Activated T-helper 1 cell treated with Interleukin-2 at 50 U/mL for 16 hours (primary cell): Measurements from ENCODE around the gene METTL8.
"Not testable (repeated sequence)": the region's sequence is repeated elsewhere in the genome, so short reads cannot be mapped to it uniquely, and the experiment has no call there.

Source experiments
- DNase-seq: peaks from one replicate; pipeline ENCODE4 v3.0.0-alpha.2; 2020; ENCODE audit warnings: low read depth

Gene METTL8

GRCh38 chr2:171401947-171402346, 31.8 kb downstream of the METTL8 start:
- DNase-seq, result no peak

GRCh38 chr2:171400395-171400794, 33.4 kb downstream of the METTL8 start:
- DNase-seq, result no peak

GRCh38 chr2:171399292-171399691, 34.5 kb downstream of the METTL8 start:
- DNase-seq, result no peak

GRCh38 chr2:171394164-171394740, 39.5 kb downstream of the METTL8 start:
- DNase-seq, result no peak

- no peak for DNase-seq
Observed at GRCh38 chr2:171393487-171393886, 40.3 kb downstream of the METTL8 start.

- DNase-seq, result no peak
Observed at GRCh38 chr2:171391532-171391931, 42.3 kb downstream of the METTL8 start.

- no peak for DNase-seq
Observed at GRCh38 chr2:171390941-171391516, 42.8 kb downstream of the METTL8 start.

- no peak for DNase-seq
Observed at GRCh38 chr2:171389780-171390179, 44.0 kb downstream of the METTL8 start.

- DNase-seq, result no peak
Observed at GRCh38 chr2:171389325-171389724, 44.5 kb downstream of the METTL8 start.

GRCh38 chr2:171387052-171387451, 46.7 kb downstream of the METTL8 start:
- DNase-seq, result no peak

- DNase-seq, result no peak
Observed at GRCh38 chr2:171386627-171387026, 47.2 kb downstream of the METTL8 start.

- no peak for DNase-seq
Observed at GRCh38 chr2:171383134-171383533, 50.7 kb downstream of the METTL8 start.

GRCh38 chr2:171382175-171382574, 51.6 kb downstream of the METTL8 start:
- not testable (repeated sequence) for DNase-seq

- DNase-seq, result not testable (repeated sequence)
Observed at GRCh38 chr2:171377852-171378251, 55.9 kb downstream of the METTL8 start.

- no peak for DNase-seq
Observed at GRCh38 chr2:171367692-171368091, 66.1 kb downstream of the METTL8 start.

GRCh38 chr2:171365778-171366177, 68.0 kb downstream of the METTL8 start:
- no peak for DNase-seq

- DNase-seq, result no peak
Observed at GRCh38 chr2:171365232-171365631, 68.6 kb downstream of the METTL8 start.

- no peak for DNase-seq
Observed at GRCh38 chr2:171362396-171362795, 71.4 kb downstream of the METTL8 start.

- DNase-seq, result no peak
Observed at GRCh38 chr2:171360905-171361304, 72.9 kb downstream of the METTL8 start.

GRCh38 chr2:171353746-171354145, 80.0 kb downstream of the METTL8 start:
- DNase-seq, result not testable (repeated sequence)

GRCh38 chr2:171348056-171348455, 85.7 kb downstream of the METTL8 start:
- no peak for DNase-seq

- no peak for DNase-seq
Observed at GRCh38 chr2:171347591-171348032, 86.2 kb downstream of the METTL8 start.

- no peak for DNase-seq
Observed at GRCh38 chr2:171346723-171347557, 86.8 kb downstream of the METTL8 start.
